HL-60 (cell line): ENCODE data around the gene TOP3B.

ENCODE experiments used
- GABPA ChIP-seq: IDR thresholded peaks from 2 replicates; pipeline ENCODE4 v1.6.1; 2012; ENCODE audit warnings: low read depth
- TF ChIP-seq, protein P1 (sequence below): IDR thresholded peaks from one replicate; pipeline ENCODE4 v1.5.1; 2011; ENCODE audit warnings: low read length, control low read depth, inconsistent platforms; ENCODE audit not compliant: insufficient read depth

DNA sequence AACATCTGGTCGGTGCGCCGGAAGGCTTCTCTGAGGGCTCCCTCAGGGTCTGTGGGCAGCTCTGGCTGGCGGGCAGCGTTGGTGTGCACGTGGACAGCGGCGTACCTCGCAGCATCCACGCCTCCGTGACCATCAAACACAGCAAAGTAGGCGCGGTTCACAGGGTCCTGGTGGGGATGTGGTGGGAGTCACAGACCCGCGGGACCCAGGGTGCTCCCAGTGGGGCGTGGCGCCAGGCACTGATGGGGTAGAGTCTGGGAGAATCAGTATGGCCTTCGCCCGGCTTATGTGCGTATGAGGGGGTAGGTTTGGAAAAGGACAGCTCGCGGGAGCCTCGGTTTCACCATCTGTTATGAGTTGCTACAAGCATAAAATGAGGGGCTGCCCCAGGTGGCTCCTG is 49.2 kb downstream of the TOP3B start:
- TF ChIP-seq, protein P1, sequence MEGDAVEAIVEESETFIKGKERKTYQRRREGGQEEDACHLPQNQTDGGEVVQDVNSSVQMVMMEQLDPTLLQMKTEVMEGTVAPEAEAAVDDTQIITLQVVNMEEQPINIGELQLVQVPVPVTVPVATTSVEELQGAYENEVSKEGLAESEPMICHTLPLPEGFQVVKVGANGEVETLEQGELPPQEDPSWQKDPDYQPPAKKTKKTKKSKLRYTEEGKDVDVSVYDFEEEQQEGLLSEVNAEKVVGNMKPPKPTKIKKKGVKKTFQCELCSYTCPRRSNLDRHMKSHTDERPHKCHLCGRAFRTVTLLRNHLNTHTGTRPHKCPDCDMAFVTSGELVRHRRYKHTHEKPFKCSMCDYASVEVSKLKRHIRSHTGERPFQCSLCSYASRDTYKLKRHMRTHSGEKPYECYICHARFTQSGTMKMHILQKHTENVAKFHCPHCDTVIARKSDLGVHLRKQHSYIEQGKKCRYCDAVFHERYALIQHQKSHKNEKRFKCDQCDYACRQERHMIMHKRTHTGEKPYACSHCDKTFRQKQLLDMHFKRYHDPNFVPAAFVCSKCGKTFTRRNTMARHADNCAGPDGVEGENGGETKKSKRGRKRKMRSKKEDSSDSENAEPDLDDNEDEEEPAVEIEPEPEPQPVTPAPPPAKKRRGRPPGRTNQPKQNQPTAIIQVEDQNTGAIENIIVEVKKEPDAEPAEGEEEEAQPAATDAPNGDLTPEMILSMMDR: no peak
- TF ChIP-seq GABPA: no peak
